Measurements from ENCODE around the gene TSHZ1. TPM values are rescaled to one million over a fixed set of nuclear protein-coding genes. Genes with fewer than 3 reads are reported as not detected.

The TSHZ1 gene
- total RNA-seq, 1 experiment from 2014 or later = 9.7 TPM

GRCh38 chr18:75215663-75216062, 5.1 kb downstream of the TSHZ1 start:
- intact Hi-C loops (cut with micrococcal nuclease) = loop anchor here (10.0 kb wide), 1 partner anchor 321 kb away; no protein-coding TSS in a partner anchor
- CTCF ChIA-PET = interaction anchor here (0.5 to 1.6 kb wide), 5 partner anchors 10 to 643 kb away, joined by 3 to 5 read pairs (median 3); no protein-coding TSS in a partner anchor
- H3K4me3 Mint-ChIP-seq (ENCODE audit: unreplicated experiment) = no peak overlapping the region
- BruUV-seq (replicated peaks) = no TSS peak
- no peak for TF ChIP-seq CTCF (IDR thresholded peaks at IDR 0.05; ENCODE audit: unreplicated experiment)
- POLR2A ChIA-PET = interaction anchor here (0.7 to 1.7 kb wide), 3 partner anchors 30 to 147 kb away, joined by 3 to 6 read pairs (median 4); no protein-coding TSS in a partner anchor
- peak overlapping the region; percentile 71 for H3K27ac Mint-ChIP-seq (ENCODE audit: low read depth, unreplicated experiment)
- no peaks in the 10 kb centered on the region for H3K27me3 Mint-ChIP-seq (ENCODE audit: insufficient read depth, unreplicated experiment)
- peaks cover 28% of the 10 kb centered on the region for H3K4me1 Mint-ChIP-seq (ENCODE audit: insufficient read depth, unreplicated experiment)
- DNase-seq (ENCODE audit: unreplicated experiment) = no peak
- peaks cover 4% of the 10 kb centered on the region for H3K36me3 Mint-ChIP-seq (ENCODE audit: insufficient read depth, unreplicated experiment)
- no peaks in the 10 kb centered on the region for H3K9me3 Mint-ChIP-seq (ENCODE audit: unreplicated experiment)

- H3K9me3 Mint-ChIP-seq (ENCODE audit: unreplicated experiment) = no peaks in the 10 kb centered on the region
- TF ChIP-seq CTCF (IDR thresholded peaks at IDR 0.05; ENCODE audit: unreplicated experiment) = no peak
- CTCF ChIA-PET = interaction anchor here (0.6 to 1.6 kb wide), 2 partner anchors 12 to 949 kb away, joined by 3 read pairs; no protein-coding TSS in a partner anchor
- peaks cover 28% of the 10 kb centered on the region for H3K4me1 Mint-ChIP-seq (ENCODE audit: insufficient read depth, unreplicated experiment)
- intact Hi-C loops (cut with micrococcal nuclease) = loop anchor here (10.0 kb wide), 1 partner anchor 322 kb away; no protein-coding TSS in a partner anchor
- no peak overlapping the region for H3K4me3 Mint-ChIP-seq (ENCODE audit: unreplicated experiment)
- no TSS peak for BruUV-seq (replicated peaks)
- no peaks in the 10 kb centered on the region for H3K36me3 Mint-ChIP-seq (ENCODE audit: insufficient read depth, unreplicated experiment)
- no peak for DNase-seq (ENCODE audit: unreplicated experiment)
- H3K27me3 Mint-ChIP-seq (ENCODE audit: insufficient read depth, unreplicated experiment) = no peaks in the 10 kb centered on the region
- H3K27ac Mint-ChIP-seq (ENCODE audit: low read depth, unreplicated experiment) = peak overlapping the region; percentile 71
- POLR2A ChIA-PET = interaction anchor here (0.7 to 1.7 kb wide), 2 partner anchors 29 to 31 kb away, joined by 3 to 6 read pairs; no protein-coding TSS in a partner anchor
These were observed 5.8 kb downstream of the TSHZ1 start for GRCh38 chr18:75216212-75216910.

GRCh38 chr18:75216911-75217689, 6.5 kb downstream of the TSHZ1 start:
- BruUV-seq (replicated peaks) = no TSS peak
- no peak for DNase-seq (ENCODE audit: unreplicated experiment)
- ChIA-PET POLR2A (no interaction called here), CTCF (interaction anchor here (1.6 kb wide), 1 partner anchor 11 kb away, joined by 3 read pairs; no protein-coding TSS in a partner anchor)
- intact Hi-C loops (cut with micrococcal nuclease) = loop anchor here (10.0 kb wide), 1 partner anchor 322 kb away; no protein-coding TSS in a partner anchor
- H3K4me3 Mint-ChIP-seq (ENCODE audit: unreplicated experiment) = no peak overlapping the region
- H3K27ac Mint-ChIP-seq (ENCODE audit: low read depth, unreplicated experiment) = no peak overlapping the region
- no peaks in the 10 kb centered on the region for H3K9me3 Mint-ChIP-seq (ENCODE audit: unreplicated experiment)
- no peaks in the 10 kb centered on the region for H3K27me3 Mint-ChIP-seq (ENCODE audit: insufficient read depth, unreplicated experiment)
- no peaks in the 10 kb centered on the region for H3K36me3 Mint-ChIP-seq (ENCODE audit: insufficient read depth, unreplicated experiment)
- H3K4me1 Mint-ChIP-seq (ENCODE audit: insufficient read depth, unreplicated experiment) = peaks cover 28% of the 10 kb centered on the region
- no peak for TF ChIP-seq CTCF (IDR thresholded peaks at IDR 0.05; ENCODE audit: unreplicated experiment)
